Measurements from ENCODE around the gene BCORL1. TPM values are rescaled to one million over a fixed set of nuclear protein-coding genes. Genes with fewer than 3 reads are reported as not detected.
A peak's percentile ranks its signal among the peaks of the same experiment; 100 is the strongest.

BCORL1 gene
- total and polyA plus RNA-seq, 2 of the 4 experiments (the other 2 are of a cell fraction) = 0.54 to 1.6 TPM

GRCh38 chrX:129981200-129981553 lies 1.3 kb upstream of the BCORL1 start:
- intact Hi-C loops (cut with micrococcal nuclease) (no loop called here), in situ Hi-C loops (cut with MboI; ENCODE audit: low sequenced_read_pairs) (no loop called here), dilution Hi-C loops (cut with HindIII; ENCODE audit: low sequenced_read_pairs, unreplicated experiment) (no loop called here)
- DNase-seq (no peak), ATAC-seq (ENCODE audit: low read depth) (no peak)
- Histone ChIP-seq H3K23ac (ENCODE audit: low read depth, low read length) (0 out of 2 replicates have a peak overlapping the region, but pooled peaks have one; percentile 59), H2AK5ac (ENCODE audit: low read depth, low read length) (no peak overlapping the region), H3K14ac (replicated peaks; ENCODE audit: low read depth, low read length) (no peak overlapping the region), H3K4me1 (ENCODE audit: control insufficient read depth, insufficient read depth, low read length) (no peaks in the 10 kb centered on the region), H2BK20ac (ENCODE audit: low read depth, low read length) (no peak overlapping the region), H4K8ac (ENCODE audit: low read depth in 2 of 2, low read length in 2 of 2) (no peak overlapping the region), H3K4me2 (ENCODE audit: low read depth, low read length) (peak overlapping the region; percentile 95), H3K9ac (ENCODE audit: low read depth, low read length) (peak overlapping the region; percentile 66), H3K9me1 (ENCODE audit: insufficient read depth, low read length) (no peaks in the 10 kb centered on the region), H2AFZ (replicated peaks; ENCODE audit: low read length, poor library complexity) (peak overlapping the region; percentile 82), H3K4ac (ENCODE audit: low read depth, low read length) (no peak overlapping the region), H3K9me3 (ENCODE audit: control insufficient read depth, insufficient read depth, low read length) (no peaks in the 10 kb centered on the region), H2AK9ac (replicated peaks; ENCODE audit: low read depth, low read length, poor library complexity) (peak overlapping the region; percentile 76), H2BK5ac (ENCODE audit: low read depth, low read length, poor library complexity, severe bottlenecking) (no peak overlapping the region), H3K56ac (ENCODE audit: extremely low read depth, insufficient read depth, low read length) (0 out of 2 replicates have a peak overlapping the region, but pooled peaks have one; percentile 6), H3K36me3 (ENCODE audit: control insufficient read depth, insufficient read depth, low read length) (no peaks in the 10 kb centered on the region), H3K18ac (ENCODE audit: low read depth, low read length) (no peak overlapping the region), H3K27ac (ENCODE audit: insufficient read depth, low read length) (no peak overlapping the region; the same call in 1 of the 2 replicates), H4K20me1 (ENCODE audit: insufficient read depth, low read length) (no peaks in the 10 kb centered on the region), H2BK120ac (ENCODE audit: low read depth, low read length) (no peak overlapping the region), H4K5ac (ENCODE audit: low read depth, low read length) (no peak overlapping the region), H3K27me3 (ENCODE audit: control insufficient read depth, insufficient read depth, low read length) (peaks cover 15% of the 10 kb centered on the region), H4K91ac (ENCODE audit: insufficient read depth, low read depth, low read length) (no peak overlapping the region), H3K4me3 (ENCODE audit: insufficient read depth, low read depth, low read length) (peak overlapping the region; percentile 71), H3K79me1 (ENCODE audit: low read depth in 1 of 2, low read length in 2 of 2) (peaks cover 0 to 8% of the 10 kb centered on the region in 2 experiments; a peak in 3 of 4 replicates), H2BK15ac (ENCODE audit: low read depth, low read length) (no peak overlapping the region)
- POLR2A ChIA-PET (ENCODE audit: unreplicated experiment) = no interaction called here
- CTCF ChIA-PET = no interaction called here
- no peak for TF ChIP-seq RFX5 (IDR thresholded peaks at IDR 0.05; ENCODE audit: low read depth, low read length)
- no peak for TF ChIP-seq MXI1 (IDR thresholded peaks at IDR 0.05; ENCODE audit: borderline replicate concordance, low read depth, low read length)
- no peak for TF ChIP-seq MAZ (IDR thresholded peaks at IDR 0.05; ENCODE audit: borderline replicate concordance, low read depth, low read length)
- BruUV-seq (replicated peaks) = no TSS peak
- WGBS, 2 experiments (ENCODE audit: extremely low coverage in 2 of 2, insufficient read length in 1 of 2) = no CpG with 5 or more reads among the region's 17 CpGs

All from IMR-90 (cell line).